SK-N-DZ (cell line): ENCODE data around the gene UVRAG.
A peak's percentile ranks its signal among the peaks of the same experiment; 100 is the strongest.
"Not testable (repeated sequence)": the region's sequence is repeated elsewhere in the genome, so short reads cannot be mapped to it uniquely, and the experiment has no call there.

Experiments used
- DNase-seq: peaks from one replicate; pipeline ENCODE4 v3.0.0-alpha.2; 2015; ENCODE audit warnings: low spot score

Gene UVRAG

DNA sequence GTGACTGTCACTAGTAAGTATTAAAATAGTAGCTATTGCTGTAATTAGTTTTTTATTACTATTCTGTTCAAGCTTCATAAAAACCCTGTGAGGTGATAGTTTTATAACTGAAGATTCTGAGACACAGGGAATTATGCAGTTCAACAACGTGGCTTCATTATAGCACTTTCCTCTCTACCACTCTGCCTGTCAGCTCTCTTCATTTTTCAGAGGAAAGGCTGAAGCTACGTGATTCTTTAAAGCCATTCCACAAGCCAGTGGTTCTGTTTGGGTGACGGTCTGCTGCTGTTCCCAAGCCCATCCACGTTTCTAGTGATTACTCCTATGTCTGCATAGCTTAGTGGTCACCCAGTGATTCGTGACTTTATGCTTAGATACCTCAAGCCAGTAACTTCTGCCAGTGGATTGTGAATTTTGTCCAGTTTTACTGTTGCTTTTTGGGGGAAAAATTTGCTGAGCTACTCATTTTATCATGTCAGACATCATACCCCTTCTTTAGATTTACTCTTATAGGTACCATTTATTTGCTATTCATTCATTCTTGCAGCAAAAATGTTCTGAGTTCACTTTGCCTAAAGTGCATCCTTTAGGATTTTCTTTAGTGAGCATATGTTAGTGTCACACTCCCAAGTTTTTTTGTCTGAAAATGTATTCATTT is 59.8 kb downstream of the UVRAG start:
- no peak for DNase-seq

DNA sequence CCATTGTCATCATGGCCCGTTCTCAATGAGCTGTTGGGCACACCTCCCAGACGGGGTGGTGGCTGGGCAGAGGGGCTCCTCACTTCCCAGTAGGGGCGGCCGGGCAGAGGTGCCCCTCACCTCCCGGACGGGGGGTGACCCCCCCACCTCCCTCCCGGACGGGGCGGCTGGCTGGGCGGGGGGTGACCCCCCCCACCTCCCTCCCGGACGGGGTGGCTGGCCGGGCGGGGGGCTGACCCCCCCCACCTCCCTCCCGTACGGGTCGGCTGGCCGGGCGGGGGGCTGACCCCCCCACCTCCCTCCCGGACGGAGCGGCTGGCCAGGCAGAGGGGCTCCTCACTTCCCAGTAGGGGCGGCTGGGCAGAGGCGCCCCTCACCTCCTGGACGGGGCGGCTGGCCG is 62.3 kb downstream of the UVRAG start:
- DNase-seq: not testable (repeated sequence)

DNA sequence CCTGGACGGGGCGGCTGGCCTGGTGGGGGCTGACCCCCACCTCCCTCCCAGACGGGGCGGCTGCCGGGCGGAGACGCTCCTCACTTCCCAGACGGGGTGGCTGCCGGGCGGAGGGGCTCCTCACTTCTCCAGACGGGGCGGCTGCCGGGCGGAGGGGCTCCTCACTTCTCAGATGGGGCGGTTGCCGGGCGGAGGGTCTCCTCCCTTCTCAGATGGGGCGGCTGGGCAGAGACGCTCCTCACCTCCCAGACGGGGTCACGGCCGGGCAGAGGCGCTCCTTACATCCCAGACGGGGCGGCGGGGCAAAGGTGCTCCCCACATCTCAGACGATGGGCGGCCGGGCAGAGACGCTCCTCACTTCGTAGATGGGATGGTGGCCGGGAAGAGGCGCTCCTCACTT is 62.9 kb downstream of the UVRAG start:
- DNase-seq: not testable (repeated sequence)

DNA sequence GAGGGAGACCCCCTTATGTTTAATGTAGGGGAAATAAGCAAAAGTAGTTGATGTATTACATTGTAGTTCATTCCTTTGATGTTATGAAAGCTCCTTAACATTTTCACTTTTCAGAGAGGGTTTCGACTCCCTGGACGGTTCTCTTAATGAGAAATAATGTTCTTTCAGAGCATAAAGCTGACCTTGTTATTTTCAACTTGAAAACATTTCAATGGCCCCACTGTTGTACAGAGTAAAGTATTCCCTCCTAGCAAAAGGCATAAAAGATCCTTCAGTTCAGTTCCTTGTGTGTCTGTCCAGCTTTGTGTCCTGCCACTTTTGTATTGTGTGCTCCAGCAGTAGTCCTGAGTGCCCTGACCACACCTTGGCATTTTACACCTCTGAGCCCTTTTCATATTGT is 63.9 kb downstream of the UVRAG start:
- DNase-seq: no peak

DNA sequence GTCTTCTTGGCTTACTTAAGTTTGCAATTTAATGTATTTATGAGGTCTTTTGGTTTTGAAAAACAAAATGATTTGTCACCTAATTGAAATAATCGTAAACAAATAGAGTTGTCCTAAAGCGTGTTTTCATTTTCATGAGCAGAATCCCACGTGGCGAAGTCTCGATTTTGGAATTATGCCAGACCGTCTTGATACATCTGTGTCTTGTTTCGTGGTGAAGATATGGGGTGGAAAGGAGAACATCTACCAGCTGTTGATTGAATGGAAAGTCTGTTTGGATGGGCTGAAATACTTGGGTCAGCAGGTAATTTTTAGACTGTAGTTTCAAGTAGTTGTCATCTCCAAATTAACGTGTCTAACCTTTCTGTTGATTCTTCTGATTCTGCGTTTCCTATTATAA is 64.7 kb downstream of the UVRAG start:
- no peak for DNase-seq

DNA sequence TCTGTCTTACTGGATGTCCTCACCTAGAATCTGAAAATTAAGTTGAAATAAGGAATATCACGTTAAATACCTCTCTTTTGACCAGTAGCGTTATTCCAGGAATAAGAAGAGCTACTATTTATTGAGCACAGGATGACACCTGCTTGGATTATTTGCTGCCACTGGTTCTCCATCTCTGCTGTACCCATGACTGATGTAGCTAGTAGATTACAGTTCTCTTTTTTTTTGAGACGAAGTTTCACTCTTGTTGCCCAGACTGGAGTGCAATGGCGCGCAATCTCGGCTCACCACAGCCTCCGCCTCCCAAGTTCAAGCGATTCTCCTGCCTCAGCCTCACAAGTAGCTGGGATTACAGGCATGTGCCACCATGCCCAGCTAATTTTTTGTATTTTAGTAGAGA is 65.3 kb downstream of the UVRAG start:
- DNase-seq: not testable (repeated sequence)

DNA sequence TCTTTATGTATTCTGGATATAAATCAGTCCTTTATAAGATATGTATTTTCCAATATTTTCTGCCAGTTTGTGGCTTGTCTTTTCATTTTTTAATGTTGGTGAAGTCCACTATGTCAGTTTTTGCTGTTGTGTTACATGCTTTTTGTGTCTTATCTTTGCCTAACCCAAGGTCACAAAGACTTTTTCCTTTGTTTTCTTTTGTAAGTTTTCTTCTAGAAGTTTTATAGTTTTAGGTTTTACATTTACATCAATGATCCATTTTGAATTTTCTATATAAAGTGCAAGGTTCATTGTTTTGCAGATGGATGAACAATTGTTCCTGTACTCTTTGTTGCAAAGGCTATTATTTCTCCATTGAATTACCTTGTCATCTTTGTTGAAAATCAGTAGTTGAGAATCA is 69.3 kb downstream of the UVRAG start:
- DNase-seq: no peak

DNA sequence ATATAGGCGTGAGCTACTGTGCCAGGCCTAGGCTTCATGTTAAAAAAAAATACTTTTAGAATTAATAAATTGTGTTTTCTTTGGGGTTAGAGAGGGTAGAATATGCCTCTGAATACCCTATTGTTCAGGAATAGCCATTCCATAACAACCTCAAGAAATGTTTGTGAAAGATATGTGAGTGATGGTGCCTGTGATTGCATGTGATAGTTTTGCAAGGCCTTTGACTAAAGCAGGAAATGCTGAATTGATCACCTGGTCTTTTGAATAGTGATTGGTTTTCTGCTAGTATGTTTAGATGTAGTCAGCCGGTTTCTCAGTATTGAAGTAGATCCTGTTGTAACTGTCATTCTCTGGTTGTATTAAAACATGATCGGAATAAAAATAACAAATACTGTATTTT is 73.4 kb downstream of the UVRAG start:
- no peak for DNase-seq

DNA sequence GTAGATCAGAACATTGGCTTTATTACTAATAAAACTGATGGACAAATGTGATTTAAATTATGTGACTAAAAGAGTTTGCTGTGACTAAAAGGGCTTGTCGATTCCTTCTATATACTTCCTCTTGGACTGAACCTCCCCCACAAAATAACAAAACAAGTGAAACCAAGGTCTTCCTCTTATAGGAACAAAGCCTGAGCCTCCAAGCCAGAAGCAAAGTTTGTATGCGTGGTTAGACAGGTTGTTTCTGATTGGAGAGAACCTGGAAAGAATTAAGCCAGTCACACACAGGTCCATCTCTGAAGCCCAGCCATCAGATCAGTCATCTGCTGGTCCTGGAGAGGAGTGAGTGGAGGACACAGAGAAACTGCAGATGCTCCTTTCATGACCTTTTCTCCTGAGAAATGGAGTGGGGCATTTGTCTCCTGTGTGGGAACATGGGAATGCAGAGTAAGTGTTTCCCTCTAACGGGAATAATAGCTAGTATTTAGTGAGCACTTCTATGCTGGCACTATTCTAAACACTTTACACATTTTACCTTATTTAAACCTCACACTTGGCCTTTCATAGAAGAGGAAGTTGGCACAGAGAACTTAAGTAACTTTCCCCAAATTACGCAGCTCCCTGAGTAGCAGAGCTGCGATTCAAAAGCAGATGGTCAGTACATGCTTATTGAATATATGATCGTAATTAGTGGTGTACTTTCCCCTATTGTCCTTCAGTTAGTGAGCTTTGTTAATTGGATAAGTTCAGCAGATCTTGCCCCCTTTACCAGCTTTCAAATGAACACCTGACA is 77.1 kb downstream of the UVRAG start:
- DNase-seq: no peak

DNA sequence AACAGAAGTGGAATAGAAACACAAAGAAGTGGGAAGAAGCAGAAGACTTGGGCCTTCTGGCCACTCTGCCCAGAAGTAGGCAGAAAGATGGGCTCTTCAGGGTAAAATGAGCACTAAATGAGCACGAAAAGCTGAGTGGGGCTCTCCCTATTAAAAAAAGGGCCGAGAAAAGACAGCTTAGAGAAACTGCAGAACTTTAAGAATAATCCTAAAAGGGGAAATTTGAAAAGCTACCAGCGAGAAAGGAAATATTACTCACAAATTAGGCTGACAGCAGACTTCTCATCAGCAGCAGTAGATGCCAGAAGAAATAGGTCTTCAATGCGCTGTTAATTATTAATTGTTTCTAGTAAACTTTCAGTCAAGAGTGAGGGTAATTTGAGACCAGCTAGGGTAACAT is 78.2 kb downstream of the UVRAG start:
- no peak for DNase-seq

DNA sequence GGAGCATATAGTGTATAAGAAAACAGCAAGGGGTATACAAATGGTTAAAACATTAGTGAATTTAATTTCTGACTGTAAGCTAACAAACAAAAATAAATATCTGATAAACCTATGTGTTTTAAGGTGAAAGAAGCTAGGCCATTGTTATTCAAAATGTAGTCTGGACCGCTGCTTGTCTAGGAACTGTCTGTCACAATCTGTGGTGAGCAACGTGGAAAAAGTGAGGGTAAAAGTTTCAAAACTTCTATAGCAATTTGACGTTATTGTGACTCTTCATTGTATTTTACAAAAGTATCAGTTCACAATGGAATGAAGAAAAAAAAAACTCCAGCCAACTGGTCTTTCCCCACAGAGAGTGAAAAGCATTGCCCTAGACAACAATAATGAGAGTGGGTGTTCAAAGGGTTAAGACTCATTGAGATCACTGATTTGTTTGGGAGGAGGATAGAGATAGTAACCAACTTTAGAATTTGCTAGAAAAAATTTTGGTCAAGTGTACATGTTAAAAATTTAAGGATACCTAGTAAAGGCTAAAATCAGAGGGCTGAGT is 79.1 kb downstream of the UVRAG start:
- no peak for DNase-seq

DNA sequence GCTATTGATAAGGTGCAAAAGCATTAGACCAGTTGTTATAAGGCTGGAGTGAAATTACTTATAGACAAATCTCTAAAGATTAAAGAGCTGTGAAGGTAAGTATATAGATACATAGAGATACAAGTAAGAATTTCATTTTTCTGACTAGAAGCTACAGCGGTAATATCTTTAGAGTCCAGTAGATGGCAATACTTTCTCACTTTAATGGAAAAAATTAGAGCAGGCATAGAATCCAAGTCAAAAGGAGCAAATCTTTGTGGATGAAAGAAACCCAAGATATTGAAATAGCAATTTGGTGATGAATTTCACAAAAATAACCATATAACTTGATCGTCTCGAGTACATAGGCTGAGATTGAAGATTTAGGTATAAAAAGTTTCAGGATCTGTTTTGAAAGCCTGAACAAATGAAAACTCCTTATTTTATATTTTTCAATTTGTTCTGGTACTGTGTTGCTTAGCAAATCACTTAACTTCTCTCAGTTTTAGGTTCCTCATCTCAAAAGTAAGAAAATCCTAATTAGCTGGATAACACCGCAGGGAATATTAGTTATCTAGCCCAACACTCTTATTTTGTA is 81.9 kb downstream of the UVRAG start:
- DNase-seq: peak; percentile 49

DNA sequence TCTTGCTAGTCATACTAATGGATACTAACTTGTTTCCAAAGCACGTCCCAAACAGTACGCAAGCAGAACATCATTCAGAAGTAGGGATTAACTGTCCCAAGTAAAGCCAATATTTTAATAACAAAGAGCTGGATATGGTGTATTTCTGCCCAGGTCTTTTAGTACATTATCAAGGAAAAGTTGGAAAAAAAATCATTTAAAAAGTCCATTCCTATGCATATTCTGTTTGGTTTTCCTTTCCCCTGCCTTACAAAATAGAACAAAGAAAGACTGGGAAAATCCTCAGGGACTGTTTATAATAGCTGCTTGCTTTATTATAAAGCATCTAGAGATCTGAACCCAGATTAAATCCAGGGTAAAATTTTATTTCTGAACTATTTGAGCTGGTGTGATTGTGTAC is 83.9 kb downstream of the UVRAG start:
- DNase-seq: no peak

DNA sequence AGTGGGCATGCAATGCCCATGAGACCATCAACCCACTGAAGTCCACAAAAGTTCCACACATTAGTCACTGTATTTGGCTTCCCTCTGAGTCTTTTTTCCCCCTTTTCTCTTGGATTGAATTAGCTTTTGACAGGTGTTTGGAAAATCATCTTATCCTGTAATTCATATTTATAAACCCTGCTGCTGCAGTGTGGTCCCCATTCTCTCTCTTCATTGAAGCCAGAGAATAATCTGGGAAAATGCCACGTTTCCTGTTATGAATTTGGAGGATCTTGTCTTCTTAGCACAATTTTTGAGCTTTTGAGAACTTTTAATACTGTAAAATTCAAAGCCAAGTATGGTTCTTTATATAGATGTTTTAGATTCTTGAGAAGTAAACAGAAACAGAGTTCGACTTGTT is 84.8 kb downstream of the UVRAG start:
- no peak for DNase-seq

DNA sequence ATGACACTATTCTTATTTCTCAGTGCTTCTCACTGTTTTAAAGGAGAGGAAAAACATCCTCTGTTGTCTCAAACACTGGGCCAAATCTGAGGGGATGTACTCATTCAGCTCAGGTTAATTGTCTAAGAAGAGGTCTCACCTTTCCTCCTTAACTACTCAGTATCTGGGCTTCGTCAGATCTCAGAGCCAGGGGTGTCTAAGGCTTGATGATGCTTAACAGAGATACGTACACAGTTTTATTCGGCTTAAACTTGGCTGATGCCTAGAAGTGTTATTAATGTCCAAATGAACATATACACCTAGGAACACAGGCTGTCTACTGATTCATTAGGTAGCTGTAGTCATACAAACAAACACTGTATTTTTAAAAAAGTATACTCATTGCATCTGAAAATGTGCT is 85.8 kb downstream of the UVRAG start:
- DNase-seq: no peak

DNA sequence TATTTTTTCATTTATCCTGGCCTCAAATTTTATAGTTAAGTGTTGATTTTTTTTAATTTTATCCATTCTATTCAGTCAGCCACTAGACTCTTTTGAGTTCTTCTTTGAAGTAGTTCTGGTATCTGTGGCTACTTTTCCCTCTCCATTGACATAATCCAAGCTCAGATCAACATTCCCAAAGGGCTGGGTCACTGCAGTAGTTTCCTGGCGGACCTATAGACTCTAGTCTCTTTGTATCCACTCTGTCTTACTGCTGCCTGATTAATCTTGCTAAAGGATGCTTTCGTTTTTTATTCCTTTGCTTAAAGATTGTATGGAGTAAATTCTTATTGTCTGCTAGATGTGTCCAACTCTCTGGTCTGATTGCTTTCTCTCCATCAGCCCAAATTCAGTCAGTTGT is 87.6 kb downstream of the UVRAG start:
- no peak for DNase-seq

DNA sequence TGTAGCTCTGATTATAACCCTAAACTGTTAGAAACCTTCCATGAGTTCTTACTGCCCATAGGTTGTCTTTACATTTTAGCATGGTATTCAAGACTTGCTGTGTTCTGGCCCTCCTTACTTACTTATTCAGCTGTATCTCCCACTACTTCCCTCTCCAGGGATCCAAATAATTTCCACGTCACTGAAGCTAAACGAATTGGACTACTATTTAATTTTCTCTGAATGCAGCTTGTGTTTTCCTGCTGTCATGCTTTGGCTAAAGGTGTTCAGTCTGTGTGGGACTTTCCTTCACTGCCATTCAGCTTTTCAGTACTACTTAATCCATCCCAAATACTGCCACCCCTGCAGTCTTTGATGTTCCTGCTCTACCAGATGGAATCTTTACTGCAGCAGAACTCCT is 88.3 kb downstream of the UVRAG start:
- DNase-seq: no peak

DNA sequence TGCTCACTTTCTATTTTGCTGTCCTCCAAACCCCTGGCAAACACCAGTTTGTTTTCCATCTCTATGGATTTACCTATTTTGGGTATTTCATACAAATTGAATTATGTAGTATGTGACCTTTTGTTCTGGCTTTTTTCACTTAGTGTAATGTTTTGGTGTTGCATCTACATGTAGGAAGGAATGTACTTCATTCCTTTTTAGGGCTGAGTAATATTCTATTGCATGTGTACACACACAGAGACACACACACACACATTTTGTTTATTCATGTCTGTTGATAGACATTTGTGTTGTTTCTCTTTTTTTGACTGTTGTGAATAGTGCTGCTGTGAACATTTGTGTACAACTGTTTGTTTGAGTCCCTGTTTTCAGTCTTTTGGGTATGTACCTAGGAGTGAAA is 90.4 kb downstream of the UVRAG start:
- no peak for DNase-seq

DNA sequence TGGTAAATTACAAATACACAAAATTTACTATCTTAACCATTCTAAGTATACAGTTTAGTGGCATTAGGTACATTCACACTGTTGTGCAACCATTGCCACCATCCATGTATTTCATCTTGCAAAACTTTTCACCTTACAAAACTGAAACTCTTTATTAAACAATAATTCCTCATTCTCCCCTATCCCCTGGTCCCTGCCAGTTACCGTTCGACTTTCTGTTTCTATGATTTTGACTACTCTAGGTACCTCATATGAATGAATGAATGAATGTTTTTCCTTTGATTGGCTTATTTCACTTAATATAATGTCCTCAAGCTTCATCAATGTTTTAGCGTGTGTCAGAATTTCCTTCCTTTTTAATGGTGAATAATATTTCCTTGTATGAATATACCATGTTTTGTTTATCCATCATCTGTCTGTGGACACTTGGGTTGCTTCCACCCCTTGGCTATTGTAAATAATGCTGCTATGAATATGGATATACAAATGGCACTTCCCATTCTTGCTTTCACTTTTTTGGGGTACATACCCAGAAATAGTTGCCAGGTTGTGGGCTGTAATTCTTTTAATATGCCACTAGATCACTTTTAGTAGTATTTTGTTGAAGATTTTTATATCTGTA is 93.0 kb downstream of the UVRAG start:
- DNase-seq: no peak

DNA sequence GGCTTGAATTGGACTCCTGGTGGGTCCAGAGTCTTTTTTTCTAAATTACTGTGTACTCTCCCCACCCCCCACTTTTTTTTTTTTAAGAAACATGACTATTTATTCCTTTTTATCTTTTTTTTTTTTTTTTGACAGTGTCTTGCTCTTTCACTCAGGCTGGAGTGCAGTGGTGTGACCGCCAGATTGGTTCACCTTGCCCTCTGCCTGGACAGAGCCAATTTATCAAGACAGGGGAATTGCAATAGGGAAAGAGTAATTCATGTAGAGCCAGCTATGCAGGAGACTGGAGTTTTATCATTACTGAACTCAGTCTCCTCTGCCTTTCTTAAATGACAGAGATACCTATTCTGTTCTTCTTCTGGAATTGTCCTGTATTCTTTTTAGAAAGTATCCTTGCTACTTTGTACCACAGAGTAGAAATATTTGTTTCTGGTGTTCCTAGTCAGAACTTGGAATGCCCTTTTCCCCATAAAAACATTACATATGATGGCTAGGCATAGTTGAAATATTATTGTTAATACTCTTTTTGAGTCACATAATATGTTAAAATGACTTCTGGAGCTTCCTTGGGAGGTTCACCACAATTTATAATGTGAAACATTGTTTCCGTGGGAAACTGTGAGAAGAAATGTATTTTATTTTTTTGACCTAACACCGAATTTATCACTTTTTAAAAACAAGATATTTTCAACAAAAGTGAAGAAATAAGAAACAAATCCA is 95.6 kb downstream of the UVRAG start:
- DNase-seq: no peak

DNA sequence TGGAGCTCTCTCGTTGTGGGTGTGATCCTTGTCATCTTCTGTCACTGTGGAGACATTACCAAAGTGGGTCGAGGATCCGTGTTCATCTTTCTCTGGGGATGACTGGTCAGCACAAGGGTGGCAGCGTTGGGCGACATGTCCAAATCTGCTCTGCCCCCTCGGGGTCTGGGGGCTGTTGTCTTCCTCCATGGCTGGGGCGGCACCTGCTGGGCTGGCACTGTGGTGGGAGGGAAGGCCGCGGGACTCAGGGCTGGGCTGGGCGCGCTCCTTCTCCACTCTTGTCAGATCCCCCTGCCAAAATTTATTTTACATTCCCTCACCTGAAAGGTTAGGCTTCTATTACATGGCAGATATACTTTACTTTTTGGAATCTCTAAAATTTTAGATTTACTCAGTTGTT is 96.4 kb downstream of the UVRAG start:
- no peak for DNase-seq

DNA sequence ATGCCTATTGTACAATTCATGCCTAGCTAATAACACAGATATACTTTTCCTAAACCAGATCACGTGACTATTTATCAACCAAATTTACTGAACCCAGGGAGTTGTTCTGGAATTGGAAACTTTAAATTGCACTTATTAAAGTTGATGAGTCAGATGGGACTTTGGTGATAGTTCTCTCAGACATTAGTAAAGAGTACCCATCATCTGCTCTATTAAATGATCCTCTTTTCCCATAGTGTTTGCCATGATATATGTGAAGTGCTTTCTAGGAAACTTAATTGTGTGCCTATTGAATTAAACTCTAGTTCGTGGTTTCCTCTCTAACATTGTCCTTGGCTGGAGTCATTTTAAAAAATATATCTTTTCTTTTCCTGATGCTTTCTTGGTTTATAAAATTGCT is 99.0 kb downstream of the UVRAG start:
- DNase-seq: no peak
